Femur (tissue), 1 donor: ENCODE results near the gene PTCH1.

Experiments used
- DNase-seq: peaks from one replicate; pipeline ENCODE4 v3.0.0-alpha.2; 2017

PTCH1 gene

GRCh38 chr9:95511952-95512708 is 4.6 kb downstream of the PTCH1 start:
- peak; percentile 61 for DNase-seq

- no peak for DNase-seq
Measured at GRCh38 chr9:95511616-95511931, 5.2 kb downstream of the PTCH1 start.

- DNase-seq: peak; percentile 95
Measured at GRCh38 chr9:95510709-95511615, 5.8 kb downstream of the PTCH1 start.

GRCh38 chr9:95509851-95510708 is 6.7 kb downstream of the PTCH1 start:
- DNase-seq: no peak

GRCh38 chr9:95508968-95509850 is 7.6 kb downstream of the PTCH1 start:
- DNase-seq: peak; percentile 97

GRCh38 chr9:95508242-95508967 is 8.4 kb downstream of the PTCH1 start:
- no peak for DNase-seq

GRCh38 chr9:95507464-95508241 is 9.1 kb downstream of the PTCH1 start:
- peak; percentile 79 for DNase-seq

- peak; percentile 72 for DNase-seq
Measured at GRCh38 chr9:95506678-95507463, 9.9 kb downstream of the PTCH1 start.

- peak; percentile 68 for DNase-seq
Measured at GRCh38 chr9:95506428-95506677, 10.4 kb downstream of the PTCH1 start.

GRCh38 chr9:95505717-95506427 is 10.9 kb downstream of the PTCH1 start:
- peak; percentile 85 for DNase-seq

GRCh38 chr9:95505072-95505716 is 11.6 kb downstream of the PTCH1 start:
- DNase-seq: no peak

- DNase-seq: no peak
Measured at GRCh38 chr9:95504053-95504963, 12.5 kb downstream of the PTCH1 start.

- DNase-seq: no peak
Measured at GRCh38 chr9:95503369-95503768, 13.4 kb downstream of the PTCH1 start.

- no peak for DNase-seq
Measured at GRCh38 chr9:95502248-95502647, 14.5 kb downstream of the PTCH1 start.

GRCh38 chr9:95499847-95500246 is 16.9 kb downstream of the PTCH1 start:
- DNase-seq: no peak

- DNase-seq: no peak
Measured at GRCh38 chr9:95499046-95499676, 17.6 kb downstream of the PTCH1 start.

- no peak for DNase-seq
Measured at GRCh38 chr9:95498641-95499040, 18.1 kb downstream of the PTCH1 start.
